ENCODE measurements around the gene CAMK2B. TPM values are rescaled to one million over a fixed set of nuclear protein-coding genes. Genes with fewer than 3 reads are reported as not detected.

The CAMK2B gene
- total and polyA plus RNA-seq, 7 donors: 0.23 to 3.2 (median 1.5) TPM; not detected in 1

DNA sequence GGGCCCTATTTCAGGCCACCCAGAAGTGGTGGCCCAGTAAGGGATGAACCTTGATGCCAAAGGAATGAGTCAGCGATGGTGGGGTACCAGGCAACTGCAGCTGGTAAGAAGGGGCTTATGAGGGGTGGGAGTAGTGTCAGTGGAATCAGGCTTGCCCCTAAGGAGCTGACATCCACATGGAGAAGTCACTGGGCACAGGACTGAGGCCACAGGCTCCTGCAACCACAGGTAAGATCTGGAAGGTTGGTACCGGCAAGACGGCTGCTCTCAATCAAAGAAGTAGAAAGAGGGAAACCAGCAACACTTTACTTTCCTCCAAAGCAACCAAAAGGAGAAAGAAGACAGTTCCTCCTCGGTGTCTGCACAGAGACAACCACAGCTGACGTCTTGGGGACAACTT, 138.7 kb downstream of the CAMK2B start:
- no peak for DNase-seq
- H3K27ac ChIP-seq: no peak overlapping the region
- H3K27me3 ChIP-seq: no peaks in the 10 kb centered on the region
- H3K4me3 ChIP-seq: no peak overlapping the region
- 72 to 76% methylated on average over 5 of the region's 5 CpGs for WGBS, 2 donors
- no peaks in the 10 kb centered on the region for H3K36me3 ChIP-seq
- no peaks in the 10 kb centered on the region for H3K9me3 ChIP-seq
- TF ChIP-seq, protein P1, sequence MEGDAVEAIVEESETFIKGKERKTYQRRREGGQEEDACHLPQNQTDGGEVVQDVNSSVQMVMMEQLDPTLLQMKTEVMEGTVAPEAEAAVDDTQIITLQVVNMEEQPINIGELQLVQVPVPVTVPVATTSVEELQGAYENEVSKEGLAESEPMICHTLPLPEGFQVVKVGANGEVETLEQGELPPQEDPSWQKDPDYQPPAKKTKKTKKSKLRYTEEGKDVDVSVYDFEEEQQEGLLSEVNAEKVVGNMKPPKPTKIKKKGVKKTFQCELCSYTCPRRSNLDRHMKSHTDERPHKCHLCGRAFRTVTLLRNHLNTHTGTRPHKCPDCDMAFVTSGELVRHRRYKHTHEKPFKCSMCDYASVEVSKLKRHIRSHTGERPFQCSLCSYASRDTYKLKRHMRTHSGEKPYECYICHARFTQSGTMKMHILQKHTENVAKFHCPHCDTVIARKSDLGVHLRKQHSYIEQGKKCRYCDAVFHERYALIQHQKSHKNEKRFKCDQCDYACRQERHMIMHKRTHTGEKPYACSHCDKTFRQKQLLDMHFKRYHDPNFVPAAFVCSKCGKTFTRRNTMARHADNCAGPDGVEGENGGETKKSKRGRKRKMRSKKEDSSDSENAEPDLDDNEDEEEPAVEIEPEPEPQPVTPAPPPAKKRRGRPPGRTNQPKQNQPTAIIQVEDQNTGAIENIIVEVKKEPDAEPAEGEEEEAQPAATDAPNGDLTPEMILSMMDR (IDR thresholded peaks at IDR 0.05): no peak
- TF ChIP-seq EP300 (IDR thresholded peaks at IDR 0.05): no peak
- TF ChIP-seq POLR2A (IDR thresholded peaks at IDR 0.05): no peak
- no peak for TF ChIP-seq POLR2AphosphoS5 (IDR thresholded peaks at IDR 0.05)
- intact Hi-C loops (cut with DNase I): no loop called here
- no peaks in the 10 kb centered on the region for H3K4me1 ChIP-seq

GRCh38 chr7:44185729-44186128, 139.7 kb downstream of the CAMK2B start:
- Histone ChIP-seq H3K4me1 (no peaks in the 10 kb centered on the region), H3K9me3 (no peaks in the 10 kb centered on the region), H3K27ac (no peak overlapping the region), H3K4me3 (no peak overlapping the region), H3K36me3 (no peaks in the 10 kb centered on the region), H3K27me3 (no peaks in the 10 kb centered on the region)
- intact Hi-C loops (cut with DNase I): no loop called here
- TF ChIP-seq POLR2AphosphoS5 (IDR thresholded peaks at IDR 0.05) (no peak), EP300 (IDR thresholded peaks at IDR 0.05) (no peak), POLR2A (IDR thresholded peaks at IDR 0.05) (no peak)
- TF ChIP-seq, protein P1 (IDR thresholded peaks at IDR 0.05): no peak
- WGBS, 2 donors: 65 to 83% methylated on average over 5 of the region's 5 CpGs
- no peak for DNase-seq

- TF ChIP-seq, protein P1 (IDR thresholded peaks at IDR 0.05): no peak
- TF ChIP-seq EP300 (IDR thresholded peaks at IDR 0.05) (no peak), POLR2AphosphoS5 (IDR thresholded peaks at IDR 0.05) (no peak), POLR2A (IDR thresholded peaks at IDR 0.05) (no peak)
- no peaks in the 10 kb centered on the region for H3K36me3 ChIP-seq
- H3K27me3 ChIP-seq: no peaks in the 10 kb centered on the region
- intact Hi-C loops (cut with DNase I): no loop called here
- DNase-seq: no peak
- H3K4me1 ChIP-seq: no peaks in the 10 kb centered on the region
- no peak overlapping the region for H3K27ac ChIP-seq
- no peak overlapping the region for H3K4me3 ChIP-seq
- no peaks in the 10 kb centered on the region for H3K9me3 ChIP-seq
- 83 to 92% methylated on average over 2 of the region's 2 CpGs for WGBS, 2 donors
Observed at GRCh38 chr7:44184873-44185446, 140.4 kb downstream of the CAMK2B start.

DNA sequence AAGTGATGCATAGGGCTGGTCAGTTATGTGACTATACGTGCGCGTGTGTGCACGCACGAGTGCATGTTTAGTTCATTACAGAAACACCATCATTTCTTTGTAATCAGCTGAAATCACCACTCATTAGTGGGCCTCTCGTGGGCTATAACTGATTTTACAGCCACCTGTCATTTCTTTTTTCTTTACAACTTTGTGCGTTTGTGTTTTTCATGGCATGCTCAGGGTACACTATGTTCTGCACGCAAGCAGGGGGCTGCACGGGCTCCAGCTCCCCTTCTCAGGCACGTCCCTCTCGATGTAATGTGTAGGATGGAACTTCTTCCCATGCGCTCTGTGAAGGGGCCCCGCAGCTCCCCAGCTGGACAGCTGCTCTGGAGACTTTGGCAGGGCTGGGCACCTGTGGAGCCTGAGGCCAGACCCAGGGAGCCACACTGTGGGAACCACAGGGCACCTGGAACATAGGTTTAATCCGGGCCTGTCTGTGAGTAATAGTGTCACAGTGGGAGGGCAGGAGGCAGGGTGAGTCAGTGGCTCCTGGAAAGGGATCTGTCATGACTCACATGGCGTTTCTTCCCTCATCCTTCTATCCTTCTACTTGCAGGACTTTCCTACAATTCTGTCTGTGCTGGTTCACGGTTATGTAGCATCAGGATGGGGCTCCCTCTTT, 141.1 kb downstream of the CAMK2B start:
- Histone ChIP-seq H3K27me3 (no peaks in the 10 kb centered on the region), H3K4me3 (no peak overlapping the region), H3K27ac (no peak overlapping the region), H3K9me3 (no peaks in the 10 kb centered on the region), H3K4me1 (no peaks in the 10 kb centered on the region), H3K36me3 (no peaks in the 10 kb centered on the region)
- intact Hi-C loops (cut with DNase I): no loop called here
- WGBS, 2 donors: 70 to 77% methylated on average over 16 of the region's 16 CpGs
- TF ChIP-seq POLR2AphosphoS5 (IDR thresholded peaks at IDR 0.05) (no peak), POLR2A (IDR thresholded peaks at IDR 0.05) (no peak), EP300 (IDR thresholded peaks at IDR 0.05) (no peak)
- TF ChIP-seq, protein P1 (IDR thresholded peaks at IDR 0.05): no peak
- DNase-seq: no peak

All from sigmoid colon (tissue), 7 donors.